NCI-H2107 treated with DMSO at 0.1 percent for 48 hours (cell line): Measurements from ENCODE around the gene HYKK.
"Not testable (repeated sequence)": the region's sequence is repeated elsewhere in the genome, so short reads cannot be mapped to it uniquely, and the experiment has no call there.

Experiments used
- DNase-seq: peaks from one replicate; lab custom pipeline; 2025; ENCODE audit not compliant: unreplicated experiment; lab: John Stamatoyannopoulos, UW

HYKK gene

GRCh38 chr15:78539464-78540140 lies 32.2 kb downstream of the HYKK start:
- not testable (repeated sequence) for DNase-seq

GRCh38 chr15:78540141-78540870 lies 32.9 kb downstream of the HYKK start, which contains the start of gene PSMA4:
TSS of gene PSMA4 (plus strand) at chr15:78540444. CDS start at chr15:78541928, 1,484 bp downstream.
- peak; percentile 57 for DNase-seq

GRCh38 chr15:78540871-78541743 lies 33.7 kb downstream of the HYKK start:
- DNase-seq: no peak

GRCh38 chr15:78541744-78542034 lies 34.3 kb downstream of the HYKK start:
- DNase-seq: no peak

GRCh38 chr15:78542647-78543046 lies 35.3 kb downstream of the HYKK start:
- no peak for DNase-seq

GRCh38 chr15:78550194-78550593 lies 42.8 kb downstream of the HYKK start:
- no peak for DNase-seq

- no peak for DNase-seq
Measured at GRCh38 chr15:78550815-78551214, 43.4 kb downstream of the HYKK start.

GRCh38 chr15:78551902-78552301 lies 44.5 kb downstream of the HYKK start:
- DNase-seq: no peak

GRCh38 chr15:78552597-78552996 lies 45.2 kb downstream of the HYKK start:
- no peak for DNase-seq

GRCh38 chr15:78560201-78560600 lies 52.8 kb downstream of the HYKK start:
- DNase-seq: not testable (repeated sequence)

- DNase-seq: no peak
Measured at GRCh38 chr15:78561490-78561889, 54.1 kb downstream of the HYKK start.

GRCh38 chr15:78563092-78563491 lies 55.7 kb downstream of the HYKK start:
- DNase-seq: no peak

GRCh38 chr15:78564743-78565096 lies 57.3 kb downstream of the HYKK start:
- DNase-seq: no peak

- DNase-seq: peak; percentile 68
Measured at GRCh38 chr15:78565097-78565950, 57.9 kb downstream of the HYKK start, which contains the start of gene CHRNA5. TSS of gene CHRNA5 (plus strand) at chr15:78565520. CDS start at chr15:78565720, 200 bp downstream.

GRCh38 chr15:78565951-78566774 lies 58.8 kb downstream of the HYKK start:
- no peak for DNase-seq

- peak; percentile 22 for DNase-seq
Measured at GRCh38 chr15:78567531-78567930, 60.2 kb downstream of the HYKK start.

GRCh38 chr15:78570710-78571109 lies 63.3 kb downstream of the HYKK start:
- no peak for DNase-seq

- DNase-seq: no peak
Measured at GRCh38 chr15:78571382-78571781, 64.0 kb downstream of the HYKK start.

GRCh38 chr15:78573416-78573815 lies 66.0 kb downstream of the HYKK start:
- no peak for DNase-seq

GRCh38 chr15:78574944-78575343 lies 67.6 kb downstream of the HYKK start:
- DNase-seq: no peak
